Measurements from ENCODE around the gene THRSP. TPM values are rescaled to one million over a fixed set of nuclear protein-coding genes. Genes with fewer than 3 reads are reported as not detected.

The THRSP gene
- total and polyA plus RNA-seq, 2 of the 4 experiments (the other 2 are of a cell fraction): not detected

- Histone ChIP-seq H4K8ac (ENCODE audit: low read depth in 2 of 2, low read length in 2 of 2) (no peak overlapping the region), H3K79me1 (ENCODE audit: low read depth in 1 of 2, low read length in 2 of 2) (no peaks in the 10 kb centered on the region), H2BK120ac (ENCODE audit: low read depth, low read length) (no peak overlapping the region), H2BK5ac (ENCODE audit: low read depth, low read length, poor library complexity, severe bottlenecking) (no peak overlapping the region), H3K4me3 (ENCODE audit: insufficient read depth, low read depth, low read length) (no peak overlapping the region), H3K4me2 (ENCODE audit: low read depth, low read length) (0 out of 2 replicates have a peak overlapping the region, but pooled peaks have one; percentile 65), H3K36me3 (ENCODE audit: control insufficient read depth, insufficient read depth, low read length) (no peaks in the 10 kb centered on the region), H2AFZ (replicated peaks; ENCODE audit: low read length, poor library complexity) (peak overlapping the region; percentile 95), H3K4me1 (ENCODE audit: control insufficient read depth, insufficient read depth, low read length) (no peaks in the 10 kb centered on the region; the same call in 1 of the 2 replicates), H3K9ac (ENCODE audit: low read depth, low read length) (no peak overlapping the region), H3K9me1 (ENCODE audit: insufficient read depth, low read length) (peaks cover 6% of the 10 kb centered on the region), H2BK15ac (ENCODE audit: low read depth, low read length) (no peak overlapping the region), H2AK5ac (ENCODE audit: low read depth, low read length) (no peak overlapping the region), H3K27ac (ENCODE audit: insufficient read depth, low read length) (no peak overlapping the region), H3K23ac (ENCODE audit: low read depth, low read length) (no peak overlapping the region), H2BK20ac (ENCODE audit: low read depth, low read length) (no peak overlapping the region), H2AK9ac (replicated peaks; ENCODE audit: low read depth, low read length, poor library complexity) (no peak overlapping the region), H3K4ac (ENCODE audit: low read depth, low read length) (no peak overlapping the region), H3K18ac (ENCODE audit: low read depth, low read length) (no peak overlapping the region), H4K91ac (ENCODE audit: insufficient read depth, low read depth, low read length) (no peak overlapping the region), H3K27me3 (ENCODE audit: control insufficient read depth, insufficient read depth, low read length) (no peaks in the 10 kb centered on the region), H4K5ac (ENCODE audit: low read depth, low read length) (no peak overlapping the region), H3K14ac (replicated peaks; ENCODE audit: low read depth, low read length) (no peak overlapping the region), H3K56ac (ENCODE audit: extremely low read depth, insufficient read depth, low read length) (no peak overlapping the region), H3K9me3 (ENCODE audit: control insufficient read depth, insufficient read depth, low read length) (no peaks in the 10 kb centered on the region), H4K20me1 (ENCODE audit: insufficient read depth, low read length) (no peaks in the 10 kb centered on the region)
- no peak for ATAC-seq (ENCODE audit: low read depth)
- intact Hi-C loops (cut with micrococcal nuclease) (no loop called here), dilution Hi-C loops (cut with HindIII; ENCODE audit: low sequenced_read_pairs, unreplicated experiment) (no loop called here), in situ Hi-C loops (cut with MboI; ENCODE audit: low sequenced_read_pairs) (no loop called here)
- CTCF ChIA-PET: no interaction called here
- no peak for DNase-seq
- POLR2A ChIA-PET (ENCODE audit: unreplicated experiment): no interaction called here
- no TSS peak for BruUV-seq (replicated peaks)
- WGBS, 2 experiments (ENCODE audit: extremely low coverage in 2 of 2, insufficient read length in 1 of 2): no CpG with 5 or more reads among the region's 7 CpGs
- TF ChIP-seq MXI1 (IDR thresholded peaks at IDR 0.05; ENCODE audit: borderline replicate concordance, low read depth, low read length) (no peak), FOS (IDR thresholded peaks at IDR 0.05; ENCODE audit: low read depth, low read length) (no peak), RCOR1 (IDR thresholded peaks at IDR 0.05; ENCODE audit: insufficient replicate concordance, low read length) (no peak), NFE2L2 (IDR thresholded peaks at IDR 0.05; ENCODE audit: low read depth, low read length) (no peak), SMC3 (IDR thresholded peaks at IDR 0.05; ENCODE audit: low read depth, low read length) (no peak), RAD21 (IDR thresholded peaks at IDR 0.05; ENCODE audit: low read length) (no peak), CHD1 (IDR thresholded peaks at IDR 0.05; ENCODE audit: low read depth, low read length) (no peak)
Observed at GRCh38 chr11:78023426-78023825, 40.2 kb upstream of the THRSP start.

All from IMR-90 (cell line).